ENCODE measurements around the gene CHRNA4. TPM values are rescaled to one million over a fixed set of nuclear protein-coding genes. Genes with fewer than 3 reads are reported as not detected.

CHRNA4 gene
- polyA plus RNA-seq, 1 donor (not counting 4 experiments of a cell fraction or from before 2014, with no cell fraction given) = not detected

GRCh38 chr20:63372971-63373885 lies 12.1 kb upstream of the CHRNA4 start:
- H4K20me1 ChIP-seq (ENCODE audit: control insufficient read depth, extremely low read depth, insufficient read depth, low read length) = no peaks in the 10 kb centered on the region
- peaks cover 38% of the 10 kb centered on the region for H3K27me3 ChIP-seq (ENCODE audit: control insufficient read depth, extremely low read depth, insufficient read depth, low read length)
- H3K4me2 ChIP-seq (ENCODE audit: control insufficient read depth, extremely low read depth, insufficient read depth, low read depth, low read length) = no peak overlapping the region
- no peak for DNase-seq (ENCODE audit: low read depth, low spot score)
- no peak for FAIRE-seq
- no peak overlapping the region for H3K9ac ChIP-seq (ENCODE audit: control insufficient read depth, extremely low read depth, insufficient read depth, low read length)
- dilution Hi-C loops (cut with MboI; ENCODE audit: extremely low pct_ligation_motif_present, low sequenced_read_pairs) = no loop called here
- no peak overlapping the region for H2AFZ ChIP-seq (ENCODE audit: control insufficient read depth, low read length)
- H3K36me3 ChIP-seq (ENCODE audit: control insufficient read depth in 2 of 2, extremely low read depth in 1 of 2, insufficient read depth in 2 of 2, low read length in 2 of 2) = no peaks in the 10 kb centered on the region
- H3K4me3 ChIP-seq (ENCODE audit: control insufficient read depth in 2 of 3, extremely low read depth in 1 of 3, insufficient read depth in 2 of 3, low read depth in 1 of 3, low read length in 3 of 3) = no peak overlapping the region
- H3K9me3 ChIP-seq (ENCODE audit: control insufficient read depth, low read depth, low read length) = no peaks in the 10 kb centered on the region
- no peaks in the 10 kb centered on the region for H3K4me1 ChIP-seq (ENCODE audit: control insufficient read depth, extremely low read depth, insufficient read depth, low read length)
- TF ChIP-seq CTCF (optimal IDR thresholded peaks at IDR 0.05 in 1 of 3, IDR thresholded peaks at IDR 0.05 in 1 of 3, conservative IDR thresholded peaks at IDR 0.05 in 1 of 3; ENCODE audit: extremely low read depth in 1 of 3, insufficient read depth in 2 of 3, low read length in 3 of 3) (no peak), EZH2 (IDR thresholded peaks at IDR 0.05; ENCODE audit: low read length) (no peak)
- no peaks in the 10 kb centered on the region for H3K79me2 ChIP-seq (ENCODE audit: control insufficient read depth, insufficient read depth, low read length)
- H3K9me1 ChIP-seq (ENCODE audit: control insufficient read depth, extremely low read depth, insufficient read depth, low read length) = no peaks in the 10 kb centered on the region
- H3K27ac ChIP-seq (ENCODE audit: control insufficient read depth, insufficient read depth, low read length) = no peak overlapping the region

GRCh38 chr20:63371291-63371865 lies 10.2 kb upstream of the CHRNA4 start:
- TF ChIP-seq CTCF (optimal IDR thresholded peaks at IDR 0.05 in 1 of 3, IDR thresholded peaks at IDR 0.05 in 1 of 3, conservative IDR thresholded peaks at IDR 0.05 in 1 of 3; ENCODE audit: extremely low read depth in 1 of 3, insufficient read depth in 2 of 3, low read length in 3 of 3) = no peak
- TF ChIP-seq EZH2 (IDR thresholded peaks at IDR 0.05; ENCODE audit: low read length) = no peak
- dilution Hi-C loops (cut with MboI; ENCODE audit: extremely low pct_ligation_motif_present, low sequenced_read_pairs) = no loop called here

More at GRCh38 chr20:63371291-63371865, 10.2 kb upstream of the CHRNA4 start:
- Histone ChIP-seq H3K79me2 (ENCODE audit: control insufficient read depth, insufficient read depth, low read length) (no peaks in the 10 kb centered on the region), H3K36me3 (ENCODE audit: control insufficient read depth in 2 of 2, extremely low read depth in 1 of 2, insufficient read depth in 2 of 2, low read length in 2 of 2) (no peaks in the 10 kb centered on the region), H3K4me3 (ENCODE audit: control insufficient read depth in 2 of 3, extremely low read depth in 1 of 3, insufficient read depth in 2 of 3, low read depth in 1 of 3, low read length in 3 of 3) (no peak overlapping the region), H3K9me3 (ENCODE audit: control insufficient read depth, low read depth, low read length) (no peaks in the 10 kb centered on the region), H3K27me3 (ENCODE audit: control insufficient read depth, extremely low read depth, insufficient read depth, low read length) (peaks cover 19% of the 10 kb centered on the region), H2AFZ (ENCODE audit: control insufficient read depth, low read length) (no peak overlapping the region), H3K9me1 (ENCODE audit: control insufficient read depth, extremely low read depth, insufficient read depth, low read length) (no peaks in the 10 kb centered on the region), H4K20me1 (ENCODE audit: control insufficient read depth, extremely low read depth, insufficient read depth, low read length) (no peaks in the 10 kb centered on the region), H3K9ac (ENCODE audit: control insufficient read depth, extremely low read depth, insufficient read depth, low read length) (no peak overlapping the region), H3K4me2 (ENCODE audit: control insufficient read depth, extremely low read depth, insufficient read depth, low read depth, low read length) (no peak overlapping the region), H3K4me1 (ENCODE audit: control insufficient read depth, extremely low read depth, insufficient read depth, low read length) (no peaks in the 10 kb centered on the region), H3K27ac (ENCODE audit: control insufficient read depth, insufficient read depth, low read length) (no peak overlapping the region)
- DNase-seq (ENCODE audit: low read depth, low spot score) (no peak), FAIRE-seq (no peak)
